Trophoblast cell (in vitro differentiated cells and primary cell): Measurements from ENCODE around the gene CDR2.

Source experiments
- DNase-seq, 2 donors: peaks; one replicate each; pipeline ENCODE4 v3.0.0-alpha.2; 2016
- H2AFZ ChIP-seq: 2 replicates; pipeline ENCODE4 v1.6.1; 2013; ENCODE audit warnings: low read length, moderate library complexity, mild to moderate bottlenecking; ENCODE audit not compliant: insufficient read depth, poor library complexity
- H2AK5ac ChIP-seq: 2 replicates; pipeline ENCODE4 v1.6.1; 2013; ENCODE audit warnings: mild to moderate bottlenecking, low read length
- H2BK120ac ChIP-seq: 2 replicates; pipeline ENCODE4 v1.6.1; 2013; ENCODE audit warnings: low read length, mild to moderate bottlenecking, moderate library complexity; ENCODE audit not compliant: insufficient read depth, poor library complexity
- H2BK12ac ChIP-seq: 2 replicates; pipeline ENCODE4 v1.6.1; 2013; ENCODE audit warnings: mild to moderate bottlenecking, low read length, moderate library complexity
- H2BK5ac ChIP-seq: 2 replicates; pipeline ENCODE4 v1.6.1; 2013; ENCODE audit warnings: low read length, low read depth, moderate library complexity, mild to moderate bottlenecking; ENCODE audit not compliant: poor library complexity
- H3K14ac ChIP-seq: 2 replicates; pipeline ENCODE4 v1.6.1; 2013; ENCODE audit warnings: mild to moderate bottlenecking, low read length
- H3K18ac ChIP-seq: 2 replicates; pipeline ENCODE4 v1.6.1; 2013; ENCODE audit warnings: mild to moderate bottlenecking, low read length
- H3K23ac ChIP-seq: 2 replicates; pipeline ENCODE4 v1.6.1; 2013; ENCODE audit warnings: low read length
- H3K27ac ChIP-seq: 2 replicates; pipeline ENCODE4 v1.5.1; 2013; ENCODE audit warnings: low read depth, mild to moderate bottlenecking, inconsistent platforms, low read length, moderate library complexity
- H3K27me3 ChIP-seq: 2 replicates; pipeline ENCODE4 v1.6.1; 2013; ENCODE audit warnings: inconsistent platforms, mild to moderate bottlenecking, low read length, moderate library complexity; ENCODE audit not compliant: insufficient read depth
- H3K36me3 ChIP-seq, 2 experiments: 1 replicate in 1 of 2; 2 replicates in 1 of 2; pipeline ENCODE4 v1.6.1; 2013; ENCODE audit warnings: low read length in 2 of 2, mild to moderate bottlenecking in 2 of 2, moderate library complexity in 1 of 2; ENCODE audit not compliant: insufficient read depth in 2 of 2, control insufficient read depth in 1 of 2
- H3K4ac ChIP-seq: 2 replicates; pipeline ENCODE4 v1.6.1; 2013; ENCODE audit warnings: low read depth, mild to moderate bottlenecking, low read length, moderate library complexity
- H3K4me1 ChIP-seq, 2 experiments: 1 replicate in 1 of 2; 2 replicates in 1 of 2; pipeline ENCODE4 v1.6.1; 2013; ENCODE audit warnings: low read length in 2 of 2, mild to moderate bottlenecking in 2 of 2, moderate library complexity in 1 of 2; ENCODE audit not compliant: insufficient read depth in 2 of 2, control insufficient read depth in 1 of 2
- H3K4me2 ChIP-seq: 2 replicates; pipeline ENCODE4 v1.6.1; 2013; ENCODE audit warnings: inconsistent platforms, mild to moderate bottlenecking, low read length, moderate library complexity
- H3K4me3 ChIP-seq: 2 replicates; pipeline ENCODE4 v1.5.1; 2013; ENCODE audit warnings: mild to moderate bottlenecking, low read depth, low read length, inconsistent platforms
- H3K79me1 ChIP-seq: one replicate; pipeline ENCODE4 v1.6.1; 2013; ENCODE audit warnings: low read length
- H3K79me2 ChIP-seq: 2 replicates; pipeline ENCODE4 v1.6.1; 2013; ENCODE audit warnings: low read length, mild to moderate bottlenecking; ENCODE audit not compliant: control insufficient read depth, insufficient read depth, poor library complexity
- H3K9ac ChIP-seq: 2 replicates; pipeline ENCODE4 v1.6.1; 2013; ENCODE audit warnings: mild to moderate bottlenecking, low read length
- H3K9me3 ChIP-seq: 2 replicates; pipeline ENCODE4 v1.6.1; 2013; ENCODE audit warnings: low read depth, mild to moderate bottlenecking, control low read depth, inconsistent platforms, low read length; ENCODE audit not compliant: insufficient read depth
- H4K12ac ChIP-seq: 2 replicates; pipeline ENCODE4 v1.6.1; 2013; ENCODE audit warnings: low read depth, mild to moderate bottlenecking, low read length, moderate library complexity
- H4K8ac ChIP-seq: 2 replicates; pipeline ENCODE4 v1.6.1; 2013; ENCODE audit warnings: low read depth, mild to moderate bottlenecking, low read length, moderate library complexity
- H4K91ac ChIP-seq: one replicate; pipeline ENCODE4 v1.6.1; 2013; ENCODE audit warnings: low read depth, mild to moderate bottlenecking, low read length, moderate library complexity
- WGBS: extraction: QIAGEN DNeasy Blood & Tissue Kit; methylation state at CpG from one replicate; pipeline ENCODE4 v1.1.7; 2013; ENCODE audit warnings: missing lambda C conversion rate; ENCODE audit not compliant: insufficient read length, insufficient coverage; ENCODE audit errors: extremely low coverage; 5-methylcytosine and 5-hydroxymethylcytosine counted together

The CDR2 gene

DNA sequence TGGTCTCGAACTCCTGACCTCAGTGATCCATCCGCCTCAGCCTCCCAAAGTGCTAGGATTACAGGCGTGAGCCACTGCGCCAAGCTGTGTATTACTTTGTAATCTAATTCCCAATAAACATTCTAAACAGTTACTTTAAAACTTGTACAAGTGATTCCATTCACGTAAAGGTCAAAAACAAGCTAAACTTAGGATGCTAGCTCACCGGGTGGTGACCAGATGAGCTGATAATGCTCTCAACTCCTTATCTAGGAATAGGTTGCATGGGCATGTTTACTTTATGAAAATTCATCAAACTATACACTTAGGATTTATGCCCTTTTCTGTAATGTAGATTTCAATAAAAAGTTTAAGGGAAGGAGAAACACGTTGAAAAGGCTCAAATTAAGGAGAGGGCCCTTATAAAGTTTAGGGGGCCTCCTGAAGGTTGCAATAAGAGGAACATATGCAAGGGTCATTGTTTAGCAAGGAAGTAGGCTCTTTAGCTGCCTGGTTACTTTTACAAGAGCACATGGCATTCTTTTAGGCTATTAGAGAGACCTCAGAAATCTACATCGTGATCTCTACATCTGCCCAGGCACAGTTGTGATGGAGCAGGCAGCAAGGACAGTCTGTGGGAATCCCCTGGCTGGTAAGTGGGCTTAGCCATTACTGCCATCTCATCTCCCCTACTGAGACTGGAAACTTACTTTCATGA lies 13.3 kb downstream of the CDR2 start:
- Histone ChIP-seq H3K9ac (no peak overlapping the region), H3K79me1 (no peaks in the 10 kb centered on the region), H3K4me3 (no peak overlapping the region), H3K79me2 (no peaks in the 10 kb centered on the region), H3K4ac (no peak overlapping the region), H2BK12ac (peak overlapping the region; percentile 49), H4K91ac (peak overlapping the region; percentile 24), H4K8ac (peak overlapping the region; percentile 23), H2BK5ac (no peak overlapping the region), H2BK120ac (no peak overlapping the region), H3K14ac (no peak overlapping the region), H3K27ac (no peak overlapping the region), H3K4me1 (peaks cover 0 to 1% of the 10 kb centered on the region in 2 experiments), H2AFZ (no peak overlapping the region), H3K23ac (no peak overlapping the region), H3K18ac (no peak overlapping the region), H2AK5ac (no peak overlapping the region), H4K12ac (no peak overlapping the region), H3K27me3 (no peaks in the 10 kb centered on the region), H3K36me3 (peaks cover 12 to 15% of the 10 kb centered on the region in 2 experiments), H3K9me3 (no peaks in the 10 kb centered on the region), H3K4me2 (no peak overlapping the region)
- WGBS = no CpG with 5 or more reads among the region's 8 CpGs
- no peak for DNase-seq

DNA sequence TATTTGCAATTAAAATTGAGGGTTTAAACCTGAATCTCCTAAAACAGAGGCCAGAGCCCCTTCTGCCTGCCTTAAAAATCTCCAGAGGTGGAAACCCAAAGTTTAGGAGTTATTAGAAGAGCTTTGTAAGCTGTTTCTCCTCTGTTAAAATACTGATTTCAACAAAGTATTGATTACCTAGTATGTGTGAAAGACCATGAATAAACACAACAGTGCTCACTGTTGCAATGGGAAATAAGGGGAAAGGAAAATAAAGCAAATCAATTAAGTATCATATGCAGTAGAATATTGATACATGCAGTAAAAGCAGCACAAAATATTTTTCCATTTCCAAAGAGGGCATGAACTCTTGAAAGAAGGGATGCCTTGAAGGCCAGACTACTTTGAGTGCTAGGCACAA lies 14.7 kb downstream of the CDR2 start:
- H3K4me2 ChIP-seq = no peak overlapping the region
- no peak overlapping the region for H2BK12ac ChIP-seq
- H3K4me1 ChIP-seq = peaks cover 0 to 1% of the 10 kb centered on the region in 2 experiments
- peaks cover 12 to 14% of the 10 kb centered on the region in 2 experiments for H3K36me3 ChIP-seq
- H2BK120ac ChIP-seq = no peak overlapping the region
- no peaks in the 10 kb centered on the region for H3K27me3 ChIP-seq
- H3K18ac ChIP-seq = no peak overlapping the region
- no peak overlapping the region for H2AFZ ChIP-seq
- H3K14ac ChIP-seq = no peak overlapping the region
- no peak overlapping the region for H2AK5ac ChIP-seq
- no peak overlapping the region for H3K4me3 ChIP-seq
- no peak overlapping the region for H4K8ac ChIP-seq
- H3K9me3 ChIP-seq = no peaks in the 10 kb centered on the region
- H3K79me1 ChIP-seq = no peaks in the 10 kb centered on the region
- no peak overlapping the region for H3K23ac ChIP-seq
- no peak overlapping the region for H4K12ac ChIP-seq
- no peak overlapping the region for H3K4ac ChIP-seq
- DNase-seq = no peak
- H3K79me2 ChIP-seq = no peaks in the 10 kb centered on the region
- no peak overlapping the region for H2BK5ac ChIP-seq
- H4K91ac ChIP-seq = no peak overlapping the region
- H3K9ac ChIP-seq = no peak overlapping the region
- no peak overlapping the region for H3K27ac ChIP-seq

DNA sequence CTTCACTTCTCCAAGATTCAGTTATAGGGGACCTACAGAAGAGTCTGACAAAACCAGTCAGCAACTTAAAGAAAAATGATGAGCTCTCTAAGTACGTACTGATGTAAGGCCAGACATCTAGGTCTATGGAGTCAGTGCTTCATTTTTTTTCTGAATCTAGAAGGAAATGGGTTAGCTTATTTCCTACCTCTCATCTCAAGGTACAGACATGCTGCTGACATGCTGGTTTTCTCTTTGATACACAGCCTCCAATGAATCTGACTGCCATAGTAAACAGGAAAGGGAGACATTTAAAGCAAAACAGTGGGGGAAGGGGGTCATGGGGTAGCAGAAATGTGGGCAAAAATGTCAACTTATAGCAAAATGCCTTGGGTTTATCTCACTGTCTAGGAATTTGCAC lies 16.4 kb downstream of the CDR2 start:
- peak overlapping the region; percentile 90 for H3K27ac ChIP-seq
- no peaks in the 10 kb centered on the region for H3K27me3 ChIP-seq
- H2AK5ac ChIP-seq = no peak overlapping the region
- H2BK120ac ChIP-seq = no peak overlapping the region
- no peak overlapping the region for H3K4me3 ChIP-seq
- WGBS = no CpG with 5 or more reads among the region's 1 CpG
- H4K12ac ChIP-seq = no peak overlapping the region
- H3K18ac ChIP-seq = no peak overlapping the region
- no peak overlapping the region for H4K8ac ChIP-seq
- H3K9me3 ChIP-seq = no peaks in the 10 kb centered on the region
- peaks cover 3% of the 10 kb centered on the region for H3K79me1 ChIP-seq
- H3K4me1 ChIP-seq = peaks cover 0 to 5% of the 10 kb centered on the region in 2 experiments
- no peak overlapping the region for H3K23ac ChIP-seq
- DNase-seq = peak in 1 of 2 donors; percentile 37
- H3K79me2 ChIP-seq = no peaks in the 10 kb centered on the region
- no peak overlapping the region for H4K91ac ChIP-seq
- no peak overlapping the region for H2AFZ ChIP-seq
- no peak overlapping the region for H3K14ac ChIP-seq
- no peak overlapping the region for H2BK5ac ChIP-seq
- peaks cover 4 to 9% of the 10 kb centered on the region in 2 experiments for H3K36me3 ChIP-seq
- H3K9ac ChIP-seq = no peak overlapping the region
- no peak overlapping the region for H3K4me2 ChIP-seq
- H3K4ac ChIP-seq = no peak overlapping the region
- no peak overlapping the region for H2BK12ac ChIP-seq

DNA sequence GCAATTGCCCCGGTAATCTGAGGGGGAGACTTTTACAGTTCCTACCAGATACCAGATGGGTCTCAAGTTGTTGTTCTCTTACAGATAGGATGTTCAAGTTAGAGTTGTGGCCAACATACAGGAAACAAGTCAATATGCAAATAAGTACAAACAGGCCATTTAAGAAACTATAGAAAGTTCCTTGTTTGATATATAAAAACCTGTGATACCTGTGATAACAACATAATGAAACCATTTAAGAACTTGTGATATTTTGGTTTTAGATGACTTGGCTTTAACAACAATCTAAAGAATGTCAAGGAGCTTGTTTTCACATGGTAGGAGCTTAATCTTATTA lies 16.8 kb downstream of the CDR2 start:
- DNase-seq = no peak
- Histone ChIP-seq H3K18ac (no peak overlapping the region), H4K8ac (no peak overlapping the region), H3K27me3 (no peaks in the 10 kb centered on the region), H3K4me2 (no peak overlapping the region), H3K79me1 (peaks cover 3% of the 10 kb centered on the region), H2BK5ac (no peak overlapping the region), H3K79me2 (no peaks in the 10 kb centered on the region), H3K36me3 (peaks cover 2 to 5% of the 10 kb centered on the region in 2 experiments), H3K4ac (no peak overlapping the region), H3K27ac (peak overlapping the region; percentile 17), H4K12ac (no peak overlapping the region), H3K4me1 (peaks cover 0 to 5% of the 10 kb centered on the region in 2 experiments), H2AK5ac (no peak overlapping the region), H2AFZ (no peak overlapping the region), H2BK12ac (no peak overlapping the region), H3K9me3 (no peaks in the 10 kb centered on the region), H3K9ac (no peak overlapping the region), H4K91ac (no peak overlapping the region), H3K4me3 (no peak overlapping the region), H3K14ac (no peak overlapping the region), H2BK120ac (no peak overlapping the region), H3K23ac (no peak overlapping the region)
- no CpG with 5 or more reads among the region's 1 CpG for WGBS
